Peyer's patch (tissue), 4 donors: ENCODE data around the gene GNAL.

Source experiments
- CTCF ChIP-seq, 6 experiments: fragments of 450-650 bp in 4 of 6; fragments of 200-600 bp in 2 of 6; sonication (generic) in 1 of 6; IDR thresholded peaks; one replicate each; pipeline ENCODE4 v1.5.1; 2017 to 2019; ENCODE audit warnings: antibody characterized with exemption in 6 of 6, mild to moderate bottlenecking in 3 of 6, moderate library complexity in 1 of 6
- POLR2A ChIP-seq, 2 donors: fragments of 450-650 bp; IDR thresholded peaks; one replicate each; pipeline ENCODE4 v1.5.1; 2017; ENCODE audit warnings: antibody characterized with exemption in 2 of 2, mild to moderate bottlenecking in 2 of 2, moderate library complexity in 2 of 2

- no peak for TF ChIP-seq CTCF (IDR thresholded peaks at IDR 0.05)
- no peak for TF ChIP-seq POLR2A (IDR thresholded peaks at IDR 0.05)
Measured at GRCh38 chr18:11831921-11832320, 142.9 kb downstream of the GNAL start.
